Testis (tissue), 3 donors: ENCODE measurements around the gene SLC4A8. TPM values are rescaled to one million over a fixed set of nuclear protein-coding genes. Genes with fewer than 3 reads are reported as not detected.

Experiments used
- DNase-seq: peaks from one replicate; pipeline ENCODE4 v3.0.0-alpha.2; 2019
- H3K27ac ChIP-seq, 2 donors: fragments of 200-600 bp; sonication (generic); one replicate each; pipeline ENCODE4 v1.5.1; 2019
- H3K27me3 ChIP-seq: fragments of 200-600 bp; sonication (generic); one replicate; pipeline ENCODE4 v1.5.1; 2019
- H3K36me3 ChIP-seq: fragments of 200-600 bp; sonication (generic); one replicate; pipeline ENCODE4 v1.5.1; 2017; ENCODE audit warnings: low read depth; ENCODE audit errors: missing control alignments
- H3K4me1 ChIP-seq: fragments of 200-600 bp; sonication (generic); one replicate; pipeline ENCODE4 v1.5.1; 2019
- H3K4me3 ChIP-seq, 2 donors: fragments of 200-600 bp; sonication (generic); one replicate each; pipeline ENCODE4 v1.5.1; 2017 to 2019
- H3K9me3 ChIP-seq: fragments of 200-600 bp; sonication (generic); one replicate; pipeline ENCODE4 v1.5.1; 2017
- POLR2A ChIP-seq: fragments of 450-650 bp; IDR thresholded peaks from one replicate; pipeline ENCODE4 v1.6.1; 2017; ENCODE audit warnings: antibody characterized with exemption, mild to moderate bottlenecking, moderate library complexity
- WGBS, 2 donors: methylation state at CpG; one replicate each; pipeline ENCODE4 v1.1.5; 2018; 5-methylcytosine and 5-hydroxymethylcytosine counted together
- intact Hi-C: fragments of 100-400 bp; cut with DNase I; formaldehyde crosslinking; loops from one replicate; pipeline ENCODE4 v1.15.1; 2023; ENCODE audit warnings: low total_unique reads
- polyA plus RNA-seq: library from polyadenylated mRNA; stranded (reverse); fragments of 350-450 nt; fragmentation: Illumina TruSeq; extraction: RNeasy Lipid Tissue Mini Kit (QIAGEN cat#74804); gene quantifications from one replicate; pipeline ENCODE4 v1.2.3, GENCODE V29; 2014; ENCODE audit warnings: low read depth, low replicate concordance; ENCODE audit not compliant: insufficient read depth
- total RNA-seq, 2 donors: library from RNA; depleted of rRNA; stranded (reverse); fragments of >200 nt; gene quantifications; one replicate each; pipeline ENCODE4 v1.2.3, GENCODE V29; 2016
- TF ChIP-seq, protein P1 (sequence below), 3 experiments: fragments of 450-650 bp in 2 of 3; fragments of 200-600 bp in 1 of 3; sonication (generic) in 1 of 3; IDR thresholded peaks; one replicate each; pipeline ENCODE4 v1.5.1; 2016 to 2019; ENCODE audit warnings: antibody characterized with exemption in 3 of 3, mild to moderate bottlenecking in 2 of 3, moderate library complexity in 1 of 3

SLC4A8 gene
- total and polyA plus RNA-seq, 3 donors from 2014 or later: 52.7 to 78.6 (median 63.7) TPM

DNA sequence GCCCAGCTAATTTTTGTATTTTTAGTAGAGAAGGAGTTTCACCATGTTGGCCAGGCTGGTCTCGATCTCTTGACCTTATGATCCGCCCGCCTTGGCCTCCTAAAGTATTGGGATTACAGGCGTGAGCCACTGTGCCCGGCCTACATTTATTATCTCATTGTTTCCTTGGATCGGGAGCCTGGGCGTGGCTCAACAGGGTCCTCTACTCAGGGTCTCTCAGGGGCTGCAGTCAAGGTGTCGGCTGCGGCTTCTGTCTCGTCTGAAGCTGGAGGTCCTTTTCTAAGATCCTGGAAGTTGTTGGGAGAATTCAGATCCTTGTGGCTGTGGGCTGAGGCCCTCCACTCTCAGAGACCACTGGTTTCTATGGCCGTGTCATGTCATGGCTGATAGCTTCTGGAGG is 100.9 kb downstream of the SLC4A8 start:
- TF ChIP-seq POLR2A: no peak
- Histone ChIP-seq H3K4me3 (no peak overlapping the region), H3K9me3 (no peaks in the 10 kb centered on the region), H3K27me3 (no peaks in the 10 kb centered on the region), H3K4me1 (peaks cover 4% of the 10 kb centered on the region), H3K36me3 (no peaks in the 10 kb centered on the region), H3K27ac (no peak overlapping the region)
- intact Hi-C loops: no loop called here
- WGBS, 2 donors: 95 to 97% methylated on average over 11 of the region's 11 CpGs
- no peak for DNase-seq

DNA sequence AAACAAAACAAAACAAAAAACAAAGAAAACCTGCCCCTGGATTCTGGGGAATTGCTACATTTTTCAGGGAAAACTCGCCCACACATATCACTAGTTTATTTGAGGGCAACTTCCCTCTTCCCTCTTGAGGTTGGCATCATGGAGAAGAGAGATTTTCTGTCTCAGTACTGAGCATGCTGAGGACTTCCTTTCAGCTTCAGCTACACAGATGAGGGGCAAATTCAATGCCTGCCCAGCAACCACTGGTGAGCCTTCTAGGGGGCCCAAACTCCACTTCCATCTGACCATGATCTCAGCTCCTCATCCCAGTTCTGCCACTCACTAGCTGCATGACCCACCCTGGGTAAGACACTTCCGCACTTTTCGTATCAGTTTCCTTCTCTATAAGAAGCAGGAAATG is 103.3 kb downstream of the SLC4A8 start:
- 81 to 90% methylated on average over 3 of the region's 3 CpGs for WGBS, 2 donors
- H3K36me3 ChIP-seq: no peaks in the 10 kb centered on the region
- no peak overlapping the region for H3K4me3 ChIP-seq
- peaks cover 4% of the 10 kb centered on the region for H3K4me1 ChIP-seq
- no peaks in the 10 kb centered on the region for H3K9me3 ChIP-seq
- H3K27me3 ChIP-seq: no peaks in the 10 kb centered on the region
- intact Hi-C loops: no loop called here
- no peak overlapping the region for H3K27ac ChIP-seq
- TF ChIP-seq, protein P1, sequence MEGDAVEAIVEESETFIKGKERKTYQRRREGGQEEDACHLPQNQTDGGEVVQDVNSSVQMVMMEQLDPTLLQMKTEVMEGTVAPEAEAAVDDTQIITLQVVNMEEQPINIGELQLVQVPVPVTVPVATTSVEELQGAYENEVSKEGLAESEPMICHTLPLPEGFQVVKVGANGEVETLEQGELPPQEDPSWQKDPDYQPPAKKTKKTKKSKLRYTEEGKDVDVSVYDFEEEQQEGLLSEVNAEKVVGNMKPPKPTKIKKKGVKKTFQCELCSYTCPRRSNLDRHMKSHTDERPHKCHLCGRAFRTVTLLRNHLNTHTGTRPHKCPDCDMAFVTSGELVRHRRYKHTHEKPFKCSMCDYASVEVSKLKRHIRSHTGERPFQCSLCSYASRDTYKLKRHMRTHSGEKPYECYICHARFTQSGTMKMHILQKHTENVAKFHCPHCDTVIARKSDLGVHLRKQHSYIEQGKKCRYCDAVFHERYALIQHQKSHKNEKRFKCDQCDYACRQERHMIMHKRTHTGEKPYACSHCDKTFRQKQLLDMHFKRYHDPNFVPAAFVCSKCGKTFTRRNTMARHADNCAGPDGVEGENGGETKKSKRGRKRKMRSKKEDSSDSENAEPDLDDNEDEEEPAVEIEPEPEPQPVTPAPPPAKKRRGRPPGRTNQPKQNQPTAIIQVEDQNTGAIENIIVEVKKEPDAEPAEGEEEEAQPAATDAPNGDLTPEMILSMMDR (IDR thresholded peaks at IDR 0.05): no peak
- TF ChIP-seq POLR2A: no peak
- no peak for DNase-seq

DNA sequence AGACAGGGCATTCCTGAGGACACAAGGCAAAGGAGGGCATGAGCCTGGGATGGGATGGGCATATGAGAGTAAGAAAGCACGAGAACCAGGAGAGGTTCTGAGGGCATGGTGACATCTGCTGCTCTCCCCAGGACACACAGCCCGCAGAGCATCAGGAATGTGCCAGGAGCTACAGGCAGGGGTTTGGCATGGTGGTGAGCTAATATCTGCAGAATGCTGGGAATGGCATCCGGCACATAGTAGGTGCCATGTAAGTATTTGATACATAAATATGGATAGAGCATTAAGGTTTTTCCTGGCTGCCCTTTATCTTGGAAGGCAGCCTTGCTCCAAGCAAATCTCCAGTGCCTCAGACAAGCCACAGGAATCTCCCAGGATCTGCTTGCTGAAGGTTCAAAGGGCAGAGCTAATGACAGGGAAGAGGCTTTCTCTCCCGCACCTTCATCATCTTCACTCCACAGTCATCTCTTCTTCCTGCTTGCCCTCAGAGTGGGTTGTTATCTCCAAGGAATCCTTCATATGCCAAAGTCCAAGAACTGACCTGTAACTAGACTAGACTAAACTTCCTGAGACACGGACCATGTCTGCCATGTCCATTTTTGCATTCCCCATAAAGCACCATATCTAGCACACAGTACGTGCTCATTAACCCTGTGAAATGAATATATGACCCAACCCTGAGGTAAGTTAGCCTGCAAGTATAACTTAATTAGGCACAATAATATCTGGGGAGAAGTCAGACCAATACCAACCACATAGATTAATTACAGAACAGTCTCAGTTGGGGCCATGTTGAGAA is 104.4 kb downstream of the SLC4A8 start:
- no peaks in the 10 kb centered on the region for H3K27me3 ChIP-seq
- intact Hi-C loops: no loop called here
- no peak for DNase-seq
- WGBS, 2 donors: 79 to 87% methylated on average over 6 of the region's 6 CpGs
- TF ChIP-seq, protein P1 (IDR thresholded peaks at IDR 0.05): no peak
- no peak for TF ChIP-seq POLR2A
- H3K4me1 ChIP-seq: peaks cover 4% of the 10 kb centered on the region
- H3K9me3 ChIP-seq: no peaks in the 10 kb centered on the region
- no peak overlapping the region for H3K27ac ChIP-seq
- H3K36me3 ChIP-seq: no peaks in the 10 kb centered on the region
- no peak overlapping the region for H3K4me3 ChIP-seq

DNA sequence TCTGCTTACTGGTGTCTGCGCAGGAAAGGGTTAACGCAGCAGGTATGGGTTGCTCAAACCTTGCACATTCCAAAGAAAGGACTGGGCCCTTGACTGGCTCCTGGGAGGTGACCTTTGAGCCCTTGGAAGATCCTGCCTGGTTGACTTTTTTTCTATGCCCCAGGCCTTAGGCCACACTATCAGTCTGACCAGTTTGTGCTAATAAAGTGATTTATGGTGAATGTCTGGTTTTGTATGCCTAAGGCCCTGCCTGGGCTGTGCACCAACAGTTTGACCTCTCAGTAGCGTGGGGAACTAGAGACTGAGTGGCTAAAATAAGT is 105.0 kb downstream of the SLC4A8 start:
- Histone ChIP-seq H3K4me1 (no peaks in the 10 kb centered on the region), H3K4me3 (no peak overlapping the region), H3K36me3 (no peaks in the 10 kb centered on the region), H3K27ac (no peak overlapping the region), H3K27me3 (no peaks in the 10 kb centered on the region), H3K9me3 (no peaks in the 10 kb centered on the region)
- WGBS, 2 donors: 91 to 94% methylated on average over 3 of the region's 3 CpGs
- TF ChIP-seq, protein P1 (IDR thresholded peaks at IDR 0.05): no peak
- TF ChIP-seq POLR2A: no peak
- DNase-seq: no peak
- intact Hi-C loops: no loop called here

DNA sequence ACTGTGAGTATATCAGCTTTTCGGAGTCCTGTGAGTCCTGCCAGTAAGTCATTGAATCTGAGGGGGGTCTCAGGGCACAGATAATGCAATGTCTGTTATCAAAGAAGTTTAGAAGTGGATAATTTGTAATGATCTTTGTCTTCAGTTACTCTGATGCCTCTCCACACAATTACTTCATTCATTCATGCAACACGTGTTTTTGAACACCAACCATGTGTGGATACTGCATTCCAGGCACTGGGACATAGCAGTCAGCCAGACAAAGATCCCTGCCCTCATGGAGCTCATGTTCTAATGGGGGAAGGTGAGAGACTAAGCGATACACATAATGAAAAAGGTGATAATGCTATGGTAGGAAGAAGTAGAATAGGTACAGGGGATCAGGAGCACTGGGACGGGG is 105.6 kb downstream of the SLC4A8 start:
- intact Hi-C loops: loop anchor here (5.0 kb wide), 1 partner anchor 108 kb away; the partner anchor contains the start of gene SLC4A8
- H3K27me3 ChIP-seq: no peaks in the 10 kb centered on the region
- no peaks in the 10 kb centered on the region for H3K9me3 ChIP-seq
- H3K27ac ChIP-seq: no peak overlapping the region
- WGBS, 2 donors: 89 to 92% methylated on average over 4 of the region's 4 CpGs
- H3K4me1 ChIP-seq: no peaks in the 10 kb centered on the region
- DNase-seq: no peak
- no peak overlapping the region for H3K4me3 ChIP-seq
- no peak for TF ChIP-seq POLR2A
- TF ChIP-seq, protein P1 (IDR thresholded peaks at IDR 0.05): no peak
- H3K36me3 ChIP-seq: no peaks in the 10 kb centered on the region
